ENCODE results near the gene PLCH2.

Gene PLCH2

GRCh38 chr1:2516124-2516523 lies 40.0 kb downstream of the PLCH2 start:
- DNase-seq = no peak

- DNase-seq = no peak
Measured at GRCh38 chr1:2516946-2517345, 40.9 kb downstream of the PLCH2 start.

GRCh38 chr1:2517966-2518365 lies 41.9 kb downstream of the PLCH2 start:
- DNase-seq = no peak

DNA sequence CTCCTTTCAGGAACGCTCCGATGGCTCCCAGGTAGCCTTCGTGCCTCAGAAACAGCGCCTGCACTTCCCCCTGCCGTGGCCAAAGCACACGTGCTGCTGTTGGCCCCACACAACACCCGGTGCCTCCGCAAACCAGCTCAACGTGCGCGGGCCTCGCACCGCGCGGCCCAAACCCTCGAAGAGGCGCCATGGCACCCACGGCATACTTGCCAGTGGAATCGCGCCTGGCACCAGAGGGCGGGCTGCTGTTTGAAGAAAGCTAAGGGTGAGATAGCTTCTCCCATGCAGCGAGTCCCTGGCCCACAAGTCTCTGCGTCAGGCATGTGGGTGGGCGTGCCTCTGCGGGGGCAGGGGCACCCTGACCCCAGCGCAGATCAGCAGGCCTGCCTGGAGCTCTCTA lies 42.4 kb downstream of the PLCH2 start:
- no peak for DNase-seq

DNA sequence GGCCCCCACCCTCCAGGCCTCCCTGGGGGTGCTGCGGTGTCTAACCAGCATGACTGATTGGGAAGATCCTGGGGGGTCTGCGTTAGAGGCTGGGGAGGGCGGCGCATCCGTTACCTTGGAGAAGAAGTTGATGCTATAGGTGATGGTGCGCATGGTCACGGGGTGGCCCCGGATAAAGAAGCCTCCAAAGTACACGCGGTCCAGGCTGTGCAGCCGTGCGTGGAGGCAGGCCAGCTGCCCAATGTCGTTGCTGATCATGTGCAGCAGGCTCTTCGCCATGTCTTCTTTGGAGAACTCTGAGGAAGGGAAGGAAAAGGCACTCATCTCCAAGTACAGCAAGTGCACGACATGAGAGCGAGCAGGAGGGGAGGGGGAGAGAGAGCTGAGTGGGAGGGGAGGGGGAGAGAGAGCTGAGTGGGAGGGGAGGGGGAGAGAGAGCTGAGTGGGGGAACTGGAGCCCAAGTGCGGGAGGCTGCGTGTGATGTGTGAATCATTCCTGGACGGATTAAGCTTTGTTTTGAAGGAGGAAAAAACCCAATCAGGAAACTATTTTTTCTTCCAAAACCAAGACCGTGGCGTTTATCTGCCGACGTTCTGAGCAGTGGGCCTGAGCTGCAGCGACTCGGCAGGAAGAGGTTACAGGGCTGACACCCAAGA lies 43.1 kb downstream of the PLCH2 start:
- DNase-seq = no peak

DNA sequence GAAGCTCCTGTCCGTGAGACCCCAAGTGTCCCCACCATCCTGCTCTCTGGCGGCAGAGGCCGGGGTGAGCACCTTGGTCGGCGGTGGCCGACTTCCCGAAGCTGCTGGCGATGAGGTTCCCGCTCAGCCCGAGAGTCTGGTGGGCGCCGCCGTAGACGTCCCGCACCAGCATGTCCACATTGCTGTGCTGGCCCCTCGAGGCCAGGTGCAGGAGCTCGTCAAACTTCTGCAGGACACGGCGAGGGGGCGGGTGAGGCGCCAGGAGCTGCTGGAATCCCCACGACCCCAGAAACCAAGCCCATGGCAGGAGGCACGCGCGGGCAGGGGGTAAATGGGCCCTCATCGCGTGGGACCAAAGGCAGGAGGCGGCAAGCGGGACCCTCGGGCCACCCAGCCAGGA lies 43.6 kb downstream of the PLCH2 start:
- DNase-seq = no peak

GRCh38 chr1:2520206-2520605 lies 44.1 kb downstream of the PLCH2 start:
- no peak for DNase-seq

DNA sequence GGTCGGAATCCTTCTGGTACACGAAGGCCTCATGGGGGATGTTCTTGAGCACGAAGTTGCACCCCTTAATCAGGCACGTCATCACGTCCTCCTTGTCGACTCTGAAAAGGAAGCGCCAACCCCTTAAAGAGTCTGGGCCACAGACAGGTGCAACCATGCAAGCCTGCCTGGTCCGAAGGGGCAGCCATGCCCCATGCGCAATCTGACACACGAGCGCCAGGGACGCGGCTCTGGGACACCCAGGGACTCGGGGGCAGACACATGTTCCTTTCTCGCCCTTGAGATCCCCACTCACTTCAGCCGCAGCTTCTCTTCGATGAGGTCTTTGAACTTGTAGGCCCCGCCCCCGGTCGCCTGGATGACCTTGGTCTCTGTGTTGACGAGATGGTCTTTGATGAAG lies 44.7 kb downstream of the PLCH2 start:
- no peak for DNase-seq

DNA sequence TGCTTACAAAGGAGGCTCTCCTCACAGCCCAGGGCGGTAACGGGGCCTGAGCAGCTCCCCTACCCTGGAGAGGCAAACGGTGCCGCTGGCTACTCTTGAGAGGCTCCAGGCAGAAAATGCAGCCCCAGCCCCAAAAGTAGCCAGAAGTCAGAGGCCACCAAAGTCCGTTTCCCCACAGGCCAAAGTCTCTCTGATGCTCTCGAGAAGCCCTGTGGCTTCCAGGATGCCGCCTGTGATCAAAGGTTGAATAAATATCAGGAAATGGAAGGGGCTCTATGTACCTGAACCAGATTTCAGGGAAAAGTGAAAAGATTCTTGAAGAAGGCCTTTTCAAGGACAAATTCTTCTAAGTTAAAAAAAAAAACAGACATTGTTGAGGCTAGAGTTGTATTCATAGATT lies 46.1 kb downstream of the PLCH2 start:
- DNase-seq = no peak

- no peak for DNase-seq
Measured at GRCh38 chr1:2523191-2523890, 47.3 kb downstream of the PLCH2 start.

DNA sequence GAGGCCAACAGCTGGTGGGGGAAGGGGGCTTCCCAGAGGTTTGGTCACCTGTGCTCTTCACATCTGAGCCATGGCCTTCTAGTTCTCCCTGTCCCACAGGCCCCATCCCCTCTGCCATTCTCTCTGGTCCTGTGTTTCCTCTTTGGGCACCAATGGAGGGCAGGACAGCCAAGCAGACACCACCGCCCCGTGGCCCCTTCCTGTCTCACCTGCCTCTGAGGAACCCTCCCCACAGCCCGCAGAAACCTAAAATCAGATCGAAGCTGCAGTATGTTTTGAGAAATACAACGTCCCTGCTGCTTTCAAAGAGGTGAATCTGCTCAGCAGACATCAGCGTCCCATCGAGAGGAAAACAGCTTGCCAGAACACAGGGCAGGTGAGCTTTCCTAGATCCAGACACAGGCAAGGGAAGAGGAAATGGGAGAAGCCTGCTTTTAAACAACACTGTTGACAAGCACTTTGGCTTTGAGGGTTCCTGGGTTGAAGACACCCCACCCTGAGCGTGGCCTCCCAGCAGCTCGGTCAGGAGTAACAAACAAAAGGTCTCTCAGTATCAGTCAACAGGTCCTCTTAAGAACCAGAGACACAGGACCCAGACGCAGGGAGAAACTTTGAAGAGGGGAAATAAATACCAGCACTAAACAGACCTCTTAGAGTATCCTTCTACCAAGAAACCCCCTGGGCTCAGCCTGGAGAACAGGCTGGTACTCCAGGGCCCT lies 48.0 kb downstream of the PLCH2 start:
- DNase-seq = no peak

GRCh38 chr1:2525572-2525919 lies 49.5 kb downstream of the PLCH2 start:
- DNase-seq = no peak

- DNase-seq = peak; percentile 73 to 93
Measured at GRCh38 chr1:2525920-2526823, 50.1 kb downstream of the PLCH2 start, which contains the start of gene PANK4. PANK4 (minus strand) TSS chr1:2526596; CDS start chr1:2526587, 9 bp downstream.

- peak; percentile 57 to 86 for DNase-seq
Measured at GRCh38 chr1:2526824-2527555, 50.9 kb downstream of the PLCH2 start.

DNA sequence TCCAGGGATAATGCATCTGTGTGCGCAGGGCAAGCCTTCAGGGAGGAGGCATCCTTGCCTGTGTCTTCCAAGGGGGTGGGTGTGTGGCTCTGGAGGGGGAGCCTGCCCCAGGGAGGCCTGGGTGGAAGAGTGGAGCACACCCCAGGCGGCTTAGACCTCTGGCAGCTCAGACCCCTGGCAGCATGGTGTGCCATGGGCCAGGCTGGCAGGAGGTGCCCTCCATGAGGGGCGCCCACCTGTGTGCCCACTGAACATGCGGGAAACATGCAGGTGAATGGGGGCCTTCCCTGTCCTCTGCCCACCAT lies 51.4 kb downstream of the PLCH2 start:
- no peak for DNase-seq

- DNase-seq = no peak
Measured at GRCh38 chr1:2528016-2528415, 51.9 kb downstream of the PLCH2 start.

GRCh38 chr1:2528611-2528965 lies 52.5 kb downstream of the PLCH2 start:
- no peak for DNase-seq

DNA sequence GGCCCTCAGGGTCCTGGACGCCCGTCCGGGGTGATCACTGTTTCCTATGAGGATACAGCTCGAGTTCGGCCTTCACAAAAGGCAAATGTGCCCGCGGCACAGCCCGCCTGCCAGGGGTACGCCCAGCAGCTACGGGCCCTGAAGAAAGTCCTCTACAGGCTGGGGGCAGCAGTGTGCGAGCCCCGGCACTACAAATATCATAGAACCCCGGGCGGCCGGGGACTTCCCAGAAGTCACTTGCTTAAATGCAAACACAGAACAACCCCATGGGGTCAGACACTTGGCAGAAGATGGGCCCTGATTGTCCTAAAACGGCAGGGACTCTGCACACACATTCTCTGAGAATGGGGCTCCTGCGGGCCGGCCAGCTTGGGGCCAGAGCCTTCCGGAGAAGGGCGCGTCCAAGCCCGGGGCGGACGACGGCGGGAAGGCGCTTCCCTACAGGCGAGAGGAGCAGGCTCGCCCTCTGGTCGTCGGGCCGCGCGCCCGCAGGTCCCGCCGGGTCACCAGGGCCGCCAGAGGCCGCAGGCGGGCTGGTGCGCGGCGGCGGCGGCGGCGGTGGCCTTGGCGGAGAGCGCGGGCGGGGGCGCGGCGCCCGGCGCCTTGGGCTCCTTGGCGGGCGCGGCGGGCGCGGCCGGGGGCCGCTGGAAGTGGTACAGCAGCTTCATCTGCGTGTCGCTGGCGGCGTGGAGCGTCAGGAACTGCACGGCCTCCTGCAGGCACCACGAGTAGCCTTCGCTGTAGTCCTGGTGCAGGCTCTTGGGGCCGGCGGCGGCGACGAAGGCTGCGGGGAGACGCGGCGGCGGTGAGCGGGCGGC lies 53.1 kb downstream of the PLCH2 start:
- DNase-seq = no peak

- DNase-seq = no peak
Measured at GRCh38 chr1:2529784-2530512, 53.9 kb downstream of the PLCH2 start, which contains the start of gene HES5. HES5 (minus strand) TSS chr1:2530263; CDS start chr1:2530164, 99 bp downstream.

- DNase-seq = peak; percentile 58 to 72
Measured at GRCh38 chr1:2530513-2531361, 54.6 kb downstream of the PLCH2 start.

All from NCI-H524 (cell line).